Cardiac fibroblast (primary cell): Measurements from ENCODE around the gene SCO2.
A peak's percentile ranks its signal among the peaks of the same experiment; 100 is the strongest.

Experiments
- DNase-seq, 2 donors: peaks; one replicate each; pipeline versions ENCODE4 v3.0.0 to v3.0.0-alpha.2; 2010; ENCODE audit warnings: low read depth in 2 of 2
- H3K4me3 ChIP-seq, 2 donors: replicated peaks in 1 of 2; 1 replicate in 1 of 2; 2 replicates in 1 of 2; pipeline ENCODE4 v1.5.1; 2011; ENCODE audit warnings: low read depth in 2 of 2, low read length in 2 of 2, mild to moderate bottlenecking in 2 of 2, moderate library complexity in 1 of 2
- CTCF ChIP-seq: IDR thresholded peaks from one replicate; pipeline ENCODE4 v1.5.1; 2011; ENCODE audit warnings: low read depth, mild to moderate bottlenecking, low read length, inconsistent platforms

The SCO2 gene

GRCh38 chr22:50475652-50476002, 49.8 kb downstream of the SCO2 start:
- no peak for TF ChIP-seq CTCF
- peak overlapping the region in 1 of 2 donors; percentile 60 for H3K4me3 ChIP-seq
- DNase-seq = no peak

- peak; percentile 86 to 92 for DNase-seq
- peak within 1 kb of the TSS; percentile 52 to 67 for H3K4me3 ChIP-seq
- TF ChIP-seq CTCF = no peak
Observed at GRCh38 chr22:50474710-50475651, 50.4 kb downstream of the SCO2 start, which contains the start of gene SBF1. SBF1 (minus strand) TSS chr22:50475035; CDS start chr22:50474840, 195 bp downstream.

GRCh38 chr22:50473855-50474671, 51.3 kb downstream of the SCO2 start:
- DNase-seq = peak; percentile 52 to 54
- TF ChIP-seq CTCF = no peak

More at GRCh38 chr22:50473855-50474671, 51.3 kb downstream of the SCO2 start:
- peak overlapping the region; percentile 43 to 67 for H3K4me3 ChIP-seq
